ENCODE measurements around the gene RERE. TPM values are rescaled to one million over a fixed set of nuclear protein-coding genes. Genes with fewer than 3 reads are reported as not detected.

The RERE gene
- total RNA-seq, 6 experiments from 2014 or later, result 36.5 to 41.6 (median 37.5) TPM

DNA sequence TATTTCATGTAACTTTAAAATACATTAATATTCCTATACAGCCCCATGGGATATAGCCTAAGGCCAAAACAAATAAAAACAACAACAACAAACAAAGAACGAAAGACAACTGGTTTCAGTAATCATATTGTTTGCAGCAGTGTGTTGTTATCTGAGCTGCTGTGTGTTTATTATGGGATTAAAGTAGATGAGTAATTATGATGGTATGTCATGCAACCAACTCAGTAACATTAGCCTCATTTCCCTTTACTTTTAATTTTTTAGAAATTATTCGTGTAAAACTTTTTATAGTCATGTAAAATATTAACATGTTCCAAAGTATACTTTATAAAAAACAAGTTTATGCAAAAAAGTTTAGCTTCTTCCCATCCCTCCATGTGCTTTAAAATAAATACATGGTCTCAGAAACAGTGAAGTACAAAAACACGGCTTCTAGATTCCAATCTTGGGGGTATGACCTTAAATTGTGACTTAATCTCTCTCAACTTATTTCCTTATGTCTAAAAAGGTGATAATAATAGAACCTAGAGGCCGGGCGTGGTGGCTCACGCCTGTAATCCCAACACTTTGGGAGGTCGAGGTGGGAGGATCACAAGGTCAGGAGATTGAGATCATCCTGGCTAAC, 323.4 kb downstream of the RERE start:
- no peak for TF ChIP-seq CTCF (IDR thresholded peaks at IDR 0.05)
- H3K36me3 Mint-ChIP-seq (ENCODE audit: low read depth), result peaks cover 29% of the 10 kb centered on the region
- no peak overlapping the region for H3K27ac Mint-ChIP-seq
- H3K4me3 Mint-ChIP-seq, result no peak overlapping the region
- no peak for DNase-seq
- H3K4me1 Mint-ChIP-seq (ENCODE audit: low read depth), result peaks cover 22% of the 10 kb centered on the region
- H3K9me3 Mint-ChIP-seq, result no peaks in the 10 kb centered on the region
- H3K27me3 Mint-ChIP-seq (ENCODE audit: insufficient read depth), result peaks cover 3% of the 10 kb centered on the region

DNA sequence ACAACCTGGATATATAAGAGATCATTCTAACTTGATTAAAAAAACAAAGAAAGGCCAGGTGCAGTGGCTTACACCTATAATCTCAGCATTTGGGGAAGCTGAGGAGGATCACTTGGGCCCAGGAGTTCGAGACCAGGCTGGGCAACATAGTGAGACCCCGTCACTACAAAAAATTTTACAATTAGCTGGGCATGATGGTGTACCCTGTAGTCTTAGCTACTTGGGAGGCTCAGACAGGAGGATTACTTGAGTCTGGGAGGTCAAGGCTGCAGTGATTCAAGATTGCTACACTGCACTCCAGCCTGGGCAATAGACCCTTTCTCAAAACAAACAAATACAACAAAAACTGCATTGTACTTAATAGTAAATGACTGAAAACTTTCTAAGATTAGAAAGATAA, 330.2 kb downstream of the RERE start:
- DNase-seq, result no peak
- Mint-ChIP-seq H3K36me3 (ENCODE audit: low read depth) (peaks cover 4% of the 10 kb centered on the region; the same call in 1 of the 2 replicates), H3K9me3 (no peaks in the 10 kb centered on the region), H3K4me1 (ENCODE audit: low read depth) (peaks cover 12% of the 10 kb centered on the region), H3K4me3 (no peak overlapping the region), H3K27me3 (ENCODE audit: insufficient read depth) (peaks cover 2% of the 10 kb centered on the region; the same call in 1 of the 2 replicates), H3K27ac (no peak overlapping the region)
- TF ChIP-seq CTCF (IDR thresholded peaks at IDR 0.05), result no peak

DNA sequence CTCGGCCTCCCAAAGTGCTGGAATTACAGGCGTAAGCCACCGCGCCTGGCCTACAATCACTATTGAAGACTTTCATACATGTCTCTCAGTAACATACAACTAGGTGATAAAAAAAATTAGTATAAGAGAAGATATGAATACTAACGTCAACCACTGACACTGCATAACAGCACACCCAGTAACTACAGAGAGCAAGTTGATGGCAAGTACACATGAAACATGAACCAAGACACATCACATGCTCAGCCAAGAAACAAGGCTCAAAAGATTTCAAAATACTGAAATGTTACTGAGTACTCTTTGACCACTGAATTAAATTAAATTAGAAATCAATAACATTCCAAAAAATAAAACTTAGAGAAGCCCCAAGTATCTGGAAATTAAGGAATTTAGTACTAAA, 331.4 kb downstream of the RERE start:
- TF ChIP-seq CTCF (IDR thresholded peaks at IDR 0.05), result no peak
- Mint-ChIP-seq H3K27ac (no peak overlapping the region), H3K36me3 (ENCODE audit: low read depth) (no peaks in the 10 kb centered on the region), H3K9me3 (no peaks in the 10 kb centered on the region), H3K4me1 (ENCODE audit: low read depth) (peaks cover 22% of the 10 kb centered on the region), H3K4me3 (no peak overlapping the region), H3K27me3 (ENCODE audit: insufficient read depth) (peaks cover 1% of the 10 kb centered on the region)
- DNase-seq, result no peak

GRCh38 chr1:8483586-8483985, 333.9 kb downstream of the RERE start:
- H3K9me3 Mint-ChIP-seq, result no peaks in the 10 kb centered on the region
- no peak for TF ChIP-seq CTCF (IDR thresholded peaks at IDR 0.05)
- peaks cover 29% of the 10 kb centered on the region for H3K4me1 Mint-ChIP-seq (ENCODE audit: low read depth)
- no peaks in the 10 kb centered on the region for H3K36me3 Mint-ChIP-seq (ENCODE audit: low read depth)
- no peak overlapping the region for H3K4me3 Mint-ChIP-seq
- no peaks in the 10 kb centered on the region; the same call in 1 of the 2 replicates for H3K27me3 Mint-ChIP-seq (ENCODE audit: insufficient read depth)
- no peak overlapping the region for H3K27ac Mint-ChIP-seq
- DNase-seq, result no peak

- peak; percentile 45 for DNase-seq
- H3K36me3 Mint-ChIP-seq (ENCODE audit: low read depth), result no peaks in the 10 kb centered on the region; the same call in 1 of the 2 replicates
- H3K27ac Mint-ChIP-seq, result no peak overlapping the region; the same call in 1 of the 2 replicates
- H3K9me3 Mint-ChIP-seq, result no peaks in the 10 kb centered on the region
- no peaks in the 10 kb centered on the region; the same call in 1 of the 2 replicates for H3K27me3 Mint-ChIP-seq (ENCODE audit: insufficient read depth)
- H3K4me1 Mint-ChIP-seq (ENCODE audit: low read depth), result peaks cover 35% of the 10 kb centered on the region
- H3K4me3 Mint-ChIP-seq, result no peak overlapping the region
- TF ChIP-seq CTCF (IDR thresholded peaks at IDR 0.05), result no peak
Measured at GRCh38 chr1:8482979-8483381, 334.5 kb downstream of the RERE start.

Measured in HFFc6 (cell line).